Thyroid gland (tissue), 4 donors: ENCODE measurements around the gene SMIM15.

ENCODE experiments used
- CTCF ChIP-seq, 6 experiments: fragments of 200-600 bp in 3 of 6; fragments of 450-650 bp in 3 of 6; sonication (generic) in 3 of 6; IDR thresholded peaks; one replicate each; pipeline ENCODE4 v1.5.1; 2016 to 2019; ENCODE audit warnings: antibody characterized with exemption in 6 of 6, mild to moderate bottlenecking in 2 of 6, inconsistent platforms in 1 of 6, moderate library complexity in 1 of 6
- POLR2A ChIP-seq, 2 donors: fragments of 450-650 bp; IDR thresholded peaks; one replicate each; pipeline ENCODE4 v1.6.1; 2017; ENCODE audit warnings: antibody characterized with exemption in 2 of 2, mild to moderate bottlenecking in 2 of 2, moderate library complexity in 1 of 2

DNA sequence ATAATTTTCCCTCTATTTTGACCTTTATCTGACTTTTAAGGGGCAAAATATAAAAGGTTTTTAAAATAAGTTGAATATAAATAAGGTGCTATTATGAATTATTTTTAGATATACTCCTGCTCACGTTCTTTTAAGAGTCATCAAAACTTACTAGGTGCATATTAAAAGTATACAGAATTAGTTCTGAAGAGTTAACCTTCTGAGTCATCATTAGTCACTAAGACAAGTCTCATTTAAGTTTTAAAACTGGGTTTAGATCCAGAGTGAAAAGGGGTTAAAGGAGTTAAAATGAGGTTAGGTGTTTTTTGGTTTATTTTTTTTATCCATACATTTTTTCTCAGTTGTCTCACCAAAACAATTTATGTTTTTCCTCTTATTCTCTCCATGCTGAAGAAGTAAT is 41.7 kb downstream of the SMIM15 start:
- TF ChIP-seq POLR2A (IDR thresholded peaks at IDR 0.05) (no peak), CTCF (IDR thresholded peaks at IDR 0.05) (no peak)
